AG09319 (cell line): ENCODE data around the gene KIRREL3.

Experiments
- DNase-seq: peaks from one replicate; pipeline ENCODE4 v3.0.0-alpha.2; 2010; ENCODE audit warnings: low read depth; ENCODE audit errors: extremely low read depth
- TF ChIP-seq, protein P1 (sequence below): IDR thresholded peaks from 2 replicates; pipeline ENCODE4 v1.5.1; 2011; ENCODE audit warnings: low read depth, mild to moderate bottlenecking, inconsistent platforms, low read length, moderate library complexity

KIRREL3 gene

DNA sequence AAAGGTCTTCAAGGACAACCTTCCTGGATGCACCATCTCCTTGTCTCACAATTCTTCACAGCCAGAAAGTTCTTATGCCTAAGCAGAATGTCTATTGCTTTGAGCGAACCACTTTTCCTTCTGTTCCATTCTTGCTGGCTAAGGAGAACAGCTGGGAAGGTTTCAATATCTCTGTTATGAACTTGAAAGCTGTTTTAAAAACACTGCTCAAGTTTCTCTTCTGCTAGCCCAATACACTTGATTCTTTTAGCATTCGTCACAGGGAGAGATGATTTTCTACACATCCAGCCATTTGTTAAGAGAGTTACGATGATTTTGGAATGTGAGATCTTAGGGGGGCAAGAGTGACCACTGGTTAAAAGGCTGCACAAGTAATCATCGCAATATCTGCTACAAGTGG is 249.3 kb downstream of the KIRREL3 start:
- peak; percentile 7 for DNase-seq
- TF ChIP-seq, protein P1, sequence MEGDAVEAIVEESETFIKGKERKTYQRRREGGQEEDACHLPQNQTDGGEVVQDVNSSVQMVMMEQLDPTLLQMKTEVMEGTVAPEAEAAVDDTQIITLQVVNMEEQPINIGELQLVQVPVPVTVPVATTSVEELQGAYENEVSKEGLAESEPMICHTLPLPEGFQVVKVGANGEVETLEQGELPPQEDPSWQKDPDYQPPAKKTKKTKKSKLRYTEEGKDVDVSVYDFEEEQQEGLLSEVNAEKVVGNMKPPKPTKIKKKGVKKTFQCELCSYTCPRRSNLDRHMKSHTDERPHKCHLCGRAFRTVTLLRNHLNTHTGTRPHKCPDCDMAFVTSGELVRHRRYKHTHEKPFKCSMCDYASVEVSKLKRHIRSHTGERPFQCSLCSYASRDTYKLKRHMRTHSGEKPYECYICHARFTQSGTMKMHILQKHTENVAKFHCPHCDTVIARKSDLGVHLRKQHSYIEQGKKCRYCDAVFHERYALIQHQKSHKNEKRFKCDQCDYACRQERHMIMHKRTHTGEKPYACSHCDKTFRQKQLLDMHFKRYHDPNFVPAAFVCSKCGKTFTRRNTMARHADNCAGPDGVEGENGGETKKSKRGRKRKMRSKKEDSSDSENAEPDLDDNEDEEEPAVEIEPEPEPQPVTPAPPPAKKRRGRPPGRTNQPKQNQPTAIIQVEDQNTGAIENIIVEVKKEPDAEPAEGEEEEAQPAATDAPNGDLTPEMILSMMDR = no peak

DNA sequence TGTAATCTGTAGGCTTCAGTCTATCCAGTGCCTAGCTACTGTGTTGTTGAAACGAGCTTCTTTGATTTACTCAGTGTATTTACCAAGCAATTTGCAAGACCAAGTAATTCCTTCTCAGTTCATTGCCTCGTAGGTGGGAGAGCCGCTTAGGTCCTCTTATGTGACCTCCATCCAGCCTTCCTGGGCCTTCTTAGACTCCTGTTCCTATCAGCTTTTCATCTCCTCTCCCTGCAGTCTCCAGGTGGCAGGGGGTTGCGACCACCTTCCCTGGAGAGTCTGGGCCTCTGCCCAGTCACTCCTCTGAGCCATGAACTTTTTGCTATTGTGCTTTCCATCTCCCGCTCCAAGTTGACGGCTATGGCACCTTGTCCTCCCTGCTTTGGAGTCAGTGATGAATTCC is 251.8 kb downstream of the KIRREL3 start:
- TF ChIP-seq, protein P1 = no peak
- DNase-seq = no peak

DNA sequence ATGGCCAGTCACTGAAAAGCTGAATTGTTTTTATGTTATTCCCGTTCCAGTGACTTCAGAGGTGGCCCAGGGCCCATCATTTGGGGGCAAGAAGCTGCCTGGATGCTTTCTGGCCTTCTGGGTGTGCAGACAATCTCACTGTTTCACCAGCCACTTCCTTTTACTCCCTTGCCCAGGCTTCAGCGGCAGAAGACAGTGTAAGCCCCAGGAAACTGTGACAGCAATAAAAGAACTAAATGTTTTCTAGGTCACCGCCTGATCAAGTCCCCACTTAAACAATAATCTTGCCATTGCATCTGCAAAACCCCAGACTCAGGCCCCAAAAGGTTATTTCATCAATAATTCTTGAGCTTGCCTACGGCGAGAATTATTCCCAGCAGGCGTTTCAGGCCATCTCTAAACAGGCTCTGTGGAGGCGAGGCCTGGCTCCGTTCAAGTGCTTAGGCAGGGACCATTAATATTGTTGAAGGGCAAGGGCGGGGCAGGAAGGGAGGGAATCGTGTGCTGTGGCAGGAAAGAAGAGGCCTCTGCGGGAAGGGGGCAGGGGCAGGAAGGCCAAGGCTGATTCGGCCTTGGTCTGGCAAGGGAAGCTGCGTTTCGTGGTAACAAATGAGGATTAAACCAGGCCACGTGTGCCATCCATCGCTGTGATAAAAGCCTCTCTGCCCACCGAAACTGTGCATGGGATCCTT is 252.3 kb downstream of the KIRREL3 start:
- DNase-seq = no peak
- TF ChIP-seq, protein P1 = no peak

DNA sequence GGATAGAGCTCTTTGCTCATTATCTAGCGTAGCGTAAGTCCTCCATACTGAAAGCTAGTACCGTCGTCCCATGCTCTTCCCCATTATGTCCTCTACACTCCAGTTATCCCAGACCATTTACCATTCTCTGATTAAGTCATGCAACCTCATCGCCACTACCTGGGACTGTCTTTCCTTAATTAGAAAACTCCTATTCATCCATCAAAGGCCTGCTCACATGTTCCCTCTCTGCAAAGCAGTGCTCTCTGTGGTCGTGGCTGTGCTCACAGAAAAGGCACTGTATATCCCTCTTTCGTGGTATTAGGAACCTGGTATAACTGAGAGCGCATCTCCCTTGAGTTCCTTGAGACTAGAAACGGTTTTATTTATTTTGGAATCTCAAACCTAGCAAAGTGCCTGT is 253.3 kb downstream of the KIRREL3 start:
- DNase-seq = no peak
- TF ChIP-seq, protein P1 = no peak

DNA sequence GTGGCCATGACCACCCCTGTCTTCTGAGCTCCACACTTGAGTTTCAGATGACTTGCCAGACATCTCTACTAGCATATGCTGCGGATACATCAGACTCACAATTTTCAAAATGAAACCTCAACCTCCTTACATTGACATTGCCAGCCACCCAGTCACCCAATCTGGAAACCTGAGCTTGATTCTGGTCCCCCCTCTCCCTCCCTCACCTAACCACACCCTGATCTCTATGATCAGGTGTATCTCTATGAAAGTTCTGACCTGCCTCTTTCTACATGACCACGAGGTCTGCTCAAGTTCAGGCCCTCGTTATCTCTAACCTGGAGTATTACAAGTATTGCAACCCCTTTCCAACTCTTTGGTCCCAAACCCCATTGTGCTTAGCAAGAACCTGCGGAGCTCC is 254.1 kb downstream of the KIRREL3 start:
- no peak for DNase-seq
- TF ChIP-seq, protein P1 = no peak

DNA sequence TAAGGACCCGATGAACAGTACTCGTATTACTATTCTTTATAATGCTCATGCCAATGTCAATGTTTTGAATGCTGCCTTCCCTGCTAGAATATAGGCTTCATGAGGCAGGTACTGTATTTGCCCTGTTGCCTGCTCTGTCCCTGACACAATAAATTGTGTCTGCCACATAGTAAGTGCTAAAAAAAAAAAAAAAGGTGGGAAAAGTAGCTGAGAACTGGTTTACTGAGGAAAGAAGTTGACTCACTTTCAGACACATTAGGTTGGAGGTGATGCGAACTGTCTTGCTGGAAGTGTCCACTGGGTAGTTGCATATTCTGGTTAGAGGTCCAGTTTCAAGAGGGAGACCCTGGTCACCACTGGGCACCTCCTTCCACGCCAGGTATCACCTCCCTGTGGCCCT is 255.9 kb downstream of the KIRREL3 start:
- TF ChIP-seq, protein P1 = no peak
- DNase-seq = no peak

DNA sequence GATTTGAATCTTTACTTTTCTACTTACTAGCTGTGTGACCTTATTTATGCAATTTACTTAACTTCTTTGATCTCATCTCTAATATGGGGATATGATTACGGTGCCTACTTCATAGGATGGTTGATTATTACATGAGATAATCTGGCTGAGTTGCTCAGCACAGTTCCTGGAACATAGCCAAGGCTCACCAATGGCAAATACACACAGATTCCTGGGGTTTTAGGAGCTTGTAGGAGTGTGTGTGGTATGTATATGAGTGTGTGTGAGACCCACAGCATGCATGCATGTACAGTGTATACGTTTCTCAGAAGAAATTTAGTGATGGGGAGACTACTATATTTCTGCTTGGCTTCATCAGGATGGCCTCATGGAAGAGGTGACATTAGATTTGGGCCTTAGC is 256.9 kb downstream of the KIRREL3 start:
- no peak for DNase-seq
- TF ChIP-seq, protein P1 = no peak
